Endothelial cell of umbilical vein (primary cell): ENCODE data around the gene SETSIP. TPM values are rescaled to one million over a fixed set of nuclear protein-coding genes. Genes with fewer than 3 reads are reported as not detected.

Experiments
- BruUV-seq: library from RNA; stranded (reverse); fragments of 400-500 nt; replicated peaks from 2 replicates; lab custom pipeline; 2021; lab: Mats Ljungman, UMichigan
- CTCF ChIA-PET: fragments of 300-600, 350-600 bp; sonication (Branson Sonifier 250); formaldehyde crosslinking; loops from one replicate; lab custom pipeline; 2021; ENCODE audit warnings: antibody characterized with exemption, inconsistent platforms; lab: Charles Lee
- POLR2A ChIA-PET: fragments of 300-600, 350-600 bp; sonication (Branson Sonifier 250); formaldehyde crosslinking; loops from one replicate; lab custom pipeline; 2021; ENCODE audit warnings: antibody characterized with exemption, inconsistent platforms; lab: Charles Lee
- DNase-seq: peaks from one replicate; pipeline ENCODE4 v3.0.0-alpha.2; 2011; ENCODE audit warnings: low read depth, low spot score
- FAIRE-seq: peaks from 2 replicates; lab custom pipeline; 2011; peaks lifted over from hg19 to GRCh38; lab: Jason Lieb, UNC
- H2AFZ ChIP-seq: 2 replicates; pipeline ENCODE4 v1.6.0; 2012; ENCODE audit warnings: low read depth, low read length, control low read depth, inconsistent platforms
- H3K27ac ChIP-seq: 2 replicates; pipeline ENCODE4 v1.5.1; 2011; ENCODE audit warnings: low read depth, mild to moderate bottlenecking, control low read depth, low read length, moderate library complexity; ENCODE audit not compliant: insufficient read depth
- H3K27me3 ChIP-seq, 2 experiments: 2 replicates each; pipeline versions ENCODE4 v1.6.0 to v1.6.1; 2011; ENCODE audit warnings: low read length in 2 of 2, mixed read lengths in 1 of 2; ENCODE audit not compliant: control insufficient read depth in 2 of 2, insufficient read depth in 2 of 2
- H3K36me3 ChIP-seq, 2 experiments: 2 replicates in 1 of 2; 3 replicates in 1 of 2; pipeline ENCODE4 v1.5.1; 2011; ENCODE audit warnings: low read length in 2 of 2, mild to moderate bottlenecking in 1 of 2, moderate library complexity in 1 of 2; ENCODE audit not compliant: control insufficient read depth in 2 of 2, insufficient read depth in 2 of 2; ENCODE audit errors: extremely low read depth in 1 of 2
- H3K4me1 ChIP-seq: 3 replicates; pipeline ENCODE4 v1.5.1; 2011; ENCODE audit warnings: mild to moderate bottlenecking, low read length; ENCODE audit not compliant: control insufficient read depth, insufficient read depth; ENCODE audit errors: extremely low read depth
- H3K4me2 ChIP-seq: 2 replicates; pipeline ENCODE4 v1.6.1; 2011; ENCODE audit warnings: low read length, control low read depth, mixed read lengths; ENCODE audit not compliant: insufficient read depth
- H3K4me3 ChIP-seq, 3 experiments: fragments of 200-600 bp in 1 of 3; sonication (generic), shearing (Covaris generic) in 1 of 3; replicated peaks in 1 of 3; 2 replicates each; pipeline ENCODE4 v1.5.1; 2011 to 2016; ENCODE audit warnings: control low read depth in 3 of 3, low read length in 3 of 3, mild to moderate bottlenecking in 2 of 3, inconsistent platforms in 1 of 3, low read depth in 1 of 3, moderate library complexity in 1 of 3; ENCODE audit not compliant: insufficient read depth in 1 of 3
- H3K79me2 ChIP-seq: 2 replicates; pipeline ENCODE4 v1.6.0; 2012; ENCODE audit warnings: low read length, inconsistent platforms; ENCODE audit not compliant: control insufficient read depth, insufficient read depth
- H3K9ac ChIP-seq: replicated peaks from 2 replicates; pipeline ENCODE3; 2011; ENCODE audit warnings: low read length, control low read depth; ENCODE audit not compliant: insufficient read depth; ENCODE audit errors: extremely low read depth
- H3K9me1 ChIP-seq: replicated peaks from 3 replicates; pipeline ENCODE4 v1.6.0; 2011; ENCODE audit warnings: mild to moderate bottlenecking, low read length; ENCODE audit not compliant: control insufficient read depth, insufficient read depth; ENCODE audit errors: extremely low read depth
- H3K9me3 ChIP-seq: replicated peaks from 2 replicates; pipeline ENCODE4 v1.5.1; 2012; ENCODE audit warnings: low read length, inconsistent platforms; ENCODE audit not compliant: control insufficient read depth, insufficient read depth
- H4K20me1 ChIP-seq: replicated peaks from 2 replicates; pipeline ENCODE3; 2011; ENCODE audit warnings: mild to moderate bottlenecking, low read length; ENCODE audit not compliant: control insufficient read depth, insufficient read depth; ENCODE audit errors: extremely low read depth
- EZH2 ChIP-seq: IDR thresholded peaks from 2 replicates; pipeline ENCODE4 v1.6.1; 2012; ENCODE audit warnings: borderline replicate concordance, low read depth, mild to moderate bottlenecking, moderate library complexity, low read length, inconsistent platforms; ENCODE audit not compliant: severe bottlenecking
- FOS ChIP-seq: IDR thresholded peaks from 2 replicates; pipeline ENCODE4 v1.6.1; 2011; ENCODE audit warnings: mild to moderate bottlenecking, low read length, moderate library complexity, borderline replicate concordance; ENCODE audit not compliant: insufficient read depth
- GATA2 ChIP-seq: IDR thresholded peaks from 2 replicates; pipeline ENCODE4 v1.7.0; 2011; ENCODE audit warnings: low read depth, mild to moderate bottlenecking, moderate library complexity, mixed read lengths, low read length; ENCODE audit not compliant: insufficient read length, insufficient read depth
- JUN ChIP-seq: IDR thresholded peaks from 2 replicates; pipeline ENCODE4 v1.6.1; 2011; ENCODE audit warnings: borderline replicate concordance, low read depth; ENCODE audit not compliant: insufficient read length, insufficient read depth
- MYC ChIP-seq: IDR thresholded peaks from one replicate; pipeline ENCODE4 v1.6.1; 2011; ENCODE audit warnings: mild to moderate bottlenecking, low read depth, low read length
- POLR2A ChIP-seq: IDR thresholded peaks from 2 replicates; pipeline ENCODE4 v1.6.1; 2012; ENCODE audit warnings: low read depth, mild to moderate bottlenecking, control low read depth, low read length
- POLR2AphosphoS5 ChIP-seq: IDR thresholded peaks from 2 replicates; pipeline ENCODE4 v1.6.1; 2012; ENCODE audit warnings: low read depth, mild to moderate bottlenecking, control low read depth, low read length, moderate library complexity; ENCODE audit not compliant: insufficient read depth
- dilution Hi-C: fragments of 300-500 bp; cut with MboI; formaldehyde crosslinking; loops from one replicate; pipeline ENCODE4 v1.15.0; 2019; ENCODE audit warnings: low sequenced_read_pairs; ENCODE audit not compliant: extremely low pct_ligation_motif_present
- intact Hi-C: fragments of 100-400 bp; cut with micrococcal nuclease; formaldehyde crosslinking; loops from one replicate; pipeline ENCODE4 v1.10.0; 2022
- polyA plus RNA-seq, 4 experiments: library from polyadenylated mRNA; depleted of rRNA in 3 of 4; stranded (reverse) in 3 of 4; unstranded in 1 of 4; fragments of >200 nt; gene quantifications; 2 replicates each; pipeline versions ENCODE4 v1.2.1 to v1.2.3, GENCODE V29; 2011 to 2012; ENCODE audit warnings: missing spikeins in 1 of 4
- total RNA-seq: library from RNA; stranded (reverse); gene quantifications from 2 replicates; pipeline ENCODE4 v1.2.3, GENCODE V29; 2021
- TF ChIP-seq, protein P1 (sequence below): IDR thresholded peaks from 2 replicates; pipeline ENCODE4 v1.6.1; 2011; ENCODE audit not compliant: insufficient read depth, insufficient read length
- TF ChIP-seq, protein P2 (sequence below), 2 donors: IDR thresholded peaks; 1 replicate in 1 of 2; 2 replicates in 1 of 2; pipeline ENCODE4 v1.5.1; 2011; ENCODE audit warnings: low read length in 2 of 2, mild to moderate bottlenecking in 2 of 2, moderate library complexity in 2 of 2, control low read depth in 1 of 2, inconsistent platforms in 1 of 2, low read depth in 1 of 2; ENCODE audit not compliant: insufficient read depth in 1 of 2; ENCODE audit errors: extremely low read depth in 1 of 2

The SETSIP gene
- total and polyA plus RNA-seq, 2 donors (not counting 3 experiments of a cell fraction or from before 2014, with no cell fraction given) = not detected

DNA sequence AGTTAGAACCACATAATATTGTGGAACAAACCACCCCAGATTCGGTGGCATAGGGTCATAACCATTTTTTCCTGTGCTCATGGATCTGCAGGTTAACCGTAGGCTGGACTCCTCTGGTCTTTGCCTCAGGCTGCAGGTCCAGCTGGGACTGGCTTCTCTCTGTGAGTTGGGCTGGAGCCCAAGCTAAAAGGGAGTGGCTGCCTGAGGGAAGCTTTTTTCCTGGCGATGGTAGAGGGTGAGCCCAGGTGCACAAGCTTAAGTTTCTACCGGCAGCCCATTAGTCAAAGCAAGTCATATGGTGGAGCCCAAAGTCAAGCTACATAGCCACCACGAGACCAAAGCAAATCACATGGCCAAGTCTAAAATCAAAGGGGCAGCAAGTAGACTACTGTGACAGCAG, 31.6 kb downstream of the SETSIP start:
- POLR2A ChIA-PET = no interaction called here
- no peak overlapping the region for H3K4me2 ChIP-seq
- CTCF ChIA-PET = interaction anchor here (1.3 kb wide), 1 partner anchor 13 kb away, joined by 3 read pairs; no protein-coding TSS in a partner anchor

More for the DNA sequence above, 31.6 kb downstream of the SETSIP start:
- no peak for TF ChIP-seq POLR2AphosphoS5
- TF ChIP-seq, protein P1, sequence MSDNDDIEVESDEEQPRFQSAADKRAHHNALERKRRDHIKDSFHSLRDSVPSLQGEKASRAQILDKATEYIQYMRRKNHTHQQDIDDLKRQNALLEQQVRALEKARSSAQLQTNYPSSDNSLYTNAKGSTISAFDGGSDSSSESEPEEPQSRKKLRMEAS = no peak
- TF ChIP-seq, protein P2, sequence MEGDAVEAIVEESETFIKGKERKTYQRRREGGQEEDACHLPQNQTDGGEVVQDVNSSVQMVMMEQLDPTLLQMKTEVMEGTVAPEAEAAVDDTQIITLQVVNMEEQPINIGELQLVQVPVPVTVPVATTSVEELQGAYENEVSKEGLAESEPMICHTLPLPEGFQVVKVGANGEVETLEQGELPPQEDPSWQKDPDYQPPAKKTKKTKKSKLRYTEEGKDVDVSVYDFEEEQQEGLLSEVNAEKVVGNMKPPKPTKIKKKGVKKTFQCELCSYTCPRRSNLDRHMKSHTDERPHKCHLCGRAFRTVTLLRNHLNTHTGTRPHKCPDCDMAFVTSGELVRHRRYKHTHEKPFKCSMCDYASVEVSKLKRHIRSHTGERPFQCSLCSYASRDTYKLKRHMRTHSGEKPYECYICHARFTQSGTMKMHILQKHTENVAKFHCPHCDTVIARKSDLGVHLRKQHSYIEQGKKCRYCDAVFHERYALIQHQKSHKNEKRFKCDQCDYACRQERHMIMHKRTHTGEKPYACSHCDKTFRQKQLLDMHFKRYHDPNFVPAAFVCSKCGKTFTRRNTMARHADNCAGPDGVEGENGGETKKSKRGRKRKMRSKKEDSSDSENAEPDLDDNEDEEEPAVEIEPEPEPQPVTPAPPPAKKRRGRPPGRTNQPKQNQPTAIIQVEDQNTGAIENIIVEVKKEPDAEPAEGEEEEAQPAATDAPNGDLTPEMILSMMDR (IDR thresholded peaks at IDR 0.05; ENCODE audit: extremely low read depth in 1 of 2, insufficient read depth in 1 of 2, low read depth in 1 of 2, low read length in 2 of 2) = no peak
- no peak for TF ChIP-seq GATA2
- no peak for TF ChIP-seq MYC
- TF ChIP-seq EZH2 = no peak
- TF ChIP-seq JUN = no peak
- TF ChIP-seq POLR2A = no peak
- no peak for TF ChIP-seq FOS
- H3K27me3 ChIP-seq = no peaks in the 10 kb centered on the region
- FAIRE-seq = no peak
- H3K9ac ChIP-seq = no peak overlapping the region
- H2AFZ ChIP-seq = no peak overlapping the region
- H4K20me1 ChIP-seq = no peaks in the 10 kb centered on the region
- no peaks in the 10 kb centered on the region for H3K9me3 ChIP-seq
- no peaks in the 10 kb centered on the region for H3K9me1 ChIP-seq
- no peak overlapping the region for H3K4me3 ChIP-seq
- no peaks in the 10 kb centered on the region for H3K4me1 ChIP-seq
- BruUV-seq = no TSS peak
- intact Hi-C loops (no loop called here), dilution Hi-C loops (no loop called here)
- DNase-seq = no peak
- no peaks in the 10 kb centered on the region for H3K79me2 ChIP-seq
- H3K27ac ChIP-seq = no peak overlapping the region
- no peaks in the 10 kb centered on the region for H3K36me3 ChIP-seq
